OCI-LY7 (cell line): ENCODE measurements around the gene FAM171A2. TPM values are rescaled to one million over a fixed set of nuclear protein-coding genes. Genes with fewer than 3 reads are reported as not detected.

Experiments
- BruUV-seq: library from RNA; stranded (reverse); fragments of 400-500 nt; replicated peaks from 2 replicates; lab custom pipeline; 2021; lab: Mats Ljungman, UMichigan
- CTCF ChIA-PET: fragments of 300-600 bp; sonication (Branson Sonifier 250); formaldehyde crosslinking; loops from one replicate; lab custom pipeline; 2022; ENCODE audit warnings: antibody characterized with exemption; ENCODE audit not compliant: unreplicated experiment; lab: Charles Lee
- POLR2A ChIA-PET: fragments of 300-600 bp; sonication (Branson Sonifier 250); formaldehyde crosslinking; loops from one replicate; lab custom pipeline; 2022; ENCODE audit warnings: antibody characterized with exemption; lab: Charles Lee
- DNase-seq: peaks from one replicate; pipeline ENCODE4 v3.0.0-alpha.2; 2015; ENCODE audit warnings: low spot score
- H2AFZ ChIP-seq: fragments of 200-600 bp; sonication (generic), shearing (Covaris generic); 2 replicates; pipeline ENCODE4 v1.6.1; 2014; ENCODE audit warnings: mild to moderate bottlenecking, antibody characterized with exemption, low read length, moderate library complexity
- H3K27ac ChIP-seq: fragments of 200-600 bp; sonication (generic); 2 replicates; pipeline ENCODE4 v1.5.1; 2014; ENCODE audit warnings: mixed run types, low read depth, mild to moderate bottlenecking, moderate library complexity, low read length, inconsistent platforms; ENCODE audit not compliant: poor library complexity, severe bottlenecking
- H3K36me3 ChIP-seq: fragments of 200-600 bp; sonication (generic); 2 replicates; pipeline ENCODE4 v1.6.1; 2014; ENCODE audit warnings: mild to moderate bottlenecking, antibody characterized with exemption, low read length, moderate library complexity, mixed read lengths; ENCODE audit not compliant: insufficient read depth
- H3K4me1 ChIP-seq: fragments of 200-600 bp; sonication (generic); 2 replicates; pipeline ENCODE4 v1.5.1; 2014; ENCODE audit warnings: mild to moderate bottlenecking, low read length; ENCODE audit not compliant: insufficient read depth, poor library complexity, severe bottlenecking
- H3K4me2 ChIP-seq: fragments of 200-600 bp; sonication (generic); 2 replicates; pipeline ENCODE4 v1.6.1; 2014; ENCODE audit warnings: mild to moderate bottlenecking, low read length
- H3K4me3 ChIP-seq: fragments of 200-600 bp; sonication (generic); 2 replicates; pipeline ENCODE4 v1.5.1; 2014; ENCODE audit warnings: mild to moderate bottlenecking, low read depth, low read length; ENCODE audit not compliant: poor library complexity, severe bottlenecking
- H3K79me2 ChIP-seq: fragments of 200-600 bp; sonication (generic); 2 replicates; pipeline ENCODE4 v1.6.1; 2016; ENCODE audit warnings: low read depth, mild to moderate bottlenecking, low read length, moderate library complexity, mixed read lengths; ENCODE audit not compliant: insufficient read depth
- H3K9me2 ChIP-seq: fragments of 200-600 bp; sonication (generic); 2 replicates; pipeline ENCODE4 v1.6.1; 2016; ENCODE audit warnings: mild to moderate bottlenecking, low read length, mixed read lengths; ENCODE audit not compliant: insufficient read depth
- H3K9me3 ChIP-seq: fragments of 200-600 bp; sonication (generic); 2 replicates; pipeline ENCODE4 v1.6.1; 2014; ENCODE audit warnings: mild to moderate bottlenecking, mixed run types, low read length, mixed read lengths
- H4K20me1 ChIP-seq: fragments of 200-600 bp; sonication (generic); 2 replicates; pipeline ENCODE4 v1.6.1; 2014; ENCODE audit warnings: mild to moderate bottlenecking, antibody characterized with exemption, low read length, moderate library complexity, mixed read lengths; ENCODE audit not compliant: insufficient read depth
- CTCF ChIP-seq: fragments of 200-600 bp; sonication (generic); conservative IDR thresholded peaks from 2 replicates; pipeline ENCODE4 v1.5.1; 2014; ENCODE audit warnings: mild to moderate bottlenecking, antibody characterized with exemption, low read length, moderate library complexity, mixed read lengths
- EZH2phosphoT487 ChIP-seq: fragments of 200-600 bp; sonication (generic); IDR thresholded peaks from 2 replicates; pipeline ENCODE4 v1.6.1; 2018; ENCODE audit warnings: low read depth, borderline replicate concordance, mild to moderate bottlenecking, mixed run types, antibody characterized with exemption, low read length, moderate library complexity, mixed read lengths
- intact Hi-C: fragments of 100-400 bp; cut with micrococcal nuclease; formaldehyde crosslinking; loops from one replicate; pipeline ENCODE4 v1.10.0; 2022; ENCODE audit not compliant: unreplicated experiment
- total RNA-seq, 2 experiments: library from RNA; depleted of rRNA in 1 of 2; stranded (reverse); fragments of >200 nt in 1 of 2; shearing (Covaris generic) in 1 of 2; gene quantifications; 2 replicates each; pipeline ENCODE4 v1.2.3, GENCODE V29; 2014 to 2022

The FAM171A2 gene
- total RNA-seq, 2 experiments from 2014 or later: 3.4 to 4.6 TPM

- ChIA-PET CTCF (no interaction called here), POLR2A (no interaction called here)
- Histone ChIP-seq H3K36me3 (peaks cover 46% of the 10 kb centered on the region), H3K9me2 (no peaks in the 10 kb centered on the region), H3K4me3 (no peak overlapping the region), H4K20me1 (no peaks in the 10 kb centered on the region), H3K9me3 (no peaks in the 10 kb centered on the region), H3K4me2 (no peak overlapping the region), H3K27ac (no peak overlapping the region), H3K4me1 (peaks cover 49% of the 10 kb centered on the region), H2AFZ (no peak overlapping the region), H3K79me2 (0 out of 2 replicates have a peak, but pooled peaks cover 6% of the 10 kb centered on the region)
- intact Hi-C loops: no loop called here
- TF ChIP-seq EZH2phosphoT487 (no peak), CTCF (no peak)
- DNase-seq: no peak
- BruUV-seq: no TSS peak
Measured at GRCh38 chr17:44353672-44354331, 9.9 kb downstream of the FAM171A2 start.

GRCh38 chr17:44352828-44353671 lies 10.6 kb downstream of the FAM171A2 start:
- no peaks in the 10 kb centered on the region for H3K9me3 ChIP-seq
- BruUV-seq: no TSS peak
- H3K9me2 ChIP-seq: no peaks in the 10 kb centered on the region
- H3K4me2 ChIP-seq: no peak overlapping the region
- intact Hi-C loops: no loop called here
- H3K79me2 ChIP-seq: 0 out of 2 replicates have a peak, but pooled peaks cover 6% of the 10 kb centered on the region
- H3K4me3 ChIP-seq: no peak overlapping the region
- no peak overlapping the region for H2AFZ ChIP-seq
- ChIA-PET CTCF (no interaction called here), POLR2A (no interaction called here)
- no peak overlapping the region for H3K27ac ChIP-seq
- no peaks in the 10 kb centered on the region for H4K20me1 ChIP-seq
- peaks cover 49% of the 10 kb centered on the region for H3K4me1 ChIP-seq
- no peak for TF ChIP-seq EZH2phosphoT487
- no peak for TF ChIP-seq CTCF
- no peak for DNase-seq
- H3K36me3 ChIP-seq: peaks cover 46% of the 10 kb centered on the region
